Heart left ventricle (tissue), 16 donors: ENCODE results near the gene ZNF17. TPM values are rescaled to one million over a fixed set of nuclear protein-coding genes. Genes with fewer than 3 reads are reported as not detected.
A peak's percentile ranks its signal among the peaks of the same experiment; 100 is the strongest.

Experiments used
- ATAC-seq, 4 donors: fragments of 200-7000 bp; cut with Tn5 transposase; one replicate each; pipeline ENCODE4 v1.9.1; 2020 to 2022; ENCODE audit warnings: moderate library complexity in 4 of 4, mild to moderate bottlenecking in 3 of 4, moderate number of reproducible peaks in 1 of 4
- DNase-seq, 5 donors: peaks; one replicate each; pipeline ENCODE4 v3.0.0-alpha.2; 2020
- H3K27ac ChIP-seq, 12 donors: fragments of 200-600 bp; sonication (generic) in 4 of 12; one replicate each; pipeline versions ENCODE4 v1.5.0 to v1.8.0; 2016 to 2022; ENCODE audit warnings: mild to moderate bottlenecking in 2 of 12
- H3K27me3 ChIP-seq, 9 donors: fragments of 200-600 bp; sonication (generic) in 2 of 9; one replicate each; pipeline versions ENCODE4 v1.5.1 to v1.8.0; 2016 to 2022; ENCODE audit warnings: mild to moderate bottlenecking in 3 of 9
- H3K36me3 ChIP-seq, 9 donors: fragments of 200-600 bp; sonication (generic) in 2 of 9; one replicate each; pipeline versions ENCODE4 v1.5.0 to v1.8.0; 2018 to 2022; ENCODE audit warnings: mild to moderate bottlenecking in 2 of 9
- H3K4me1 ChIP-seq, 12 donors: fragments of 200-600 bp; sonication (generic) in 4 of 12; one replicate each; pipeline versions ENCODE4 v1.5.0 to v1.8.0; 2016 to 2022; ENCODE audit warnings: mild to moderate bottlenecking in 3 of 12
- H3K4me3 ChIP-seq, 12 donors: fragments of 200-600 bp; sonication (generic) in 4 of 12; one replicate each; pipeline versions ENCODE4 v1.5.0 to v1.8.0; 2017 to 2022; ENCODE audit warnings: mild to moderate bottlenecking in 9 of 12, moderate library complexity in 4 of 12
- H3K9me3 ChIP-seq, 12 donors: fragments of 200-600 bp; sonication (generic) in 4 of 12; one replicate each; pipeline versions ENCODE4 v1.5.0 to v1.8.0; 2016 to 2022; ENCODE audit warnings: mild to moderate bottlenecking in 1 of 12
- CTCF ChIP-seq, 12 donors: fragments of 200-600 bp; sonication (generic) in 4 of 12; IDR thresholded peaks; one replicate each; pipeline versions ENCODE4 v1.5.0 to v1.8.0; 2018 to 2022; ENCODE audit warnings: antibody characterized with exemption in 12 of 12, mild to moderate bottlenecking in 5 of 12
- POLR2A ChIP-seq, 2 donors: fragments of 450-650 bp; IDR thresholded peaks; one replicate each; pipeline ENCODE4 v1.6.1; 2017; ENCODE audit warnings: antibody characterized with exemption in 2 of 2, mild to moderate bottlenecking in 2 of 2, moderate library complexity in 2 of 2
- WGBS, 4 donors: extraction: QIAGEN DNeasy Blood & Tissue Kit in 2 of 4; methylation state at CpG; one replicate each; pipeline versions ENCODE4 v1.1.5 to v1.1.7; 2013 to 2018; 5-methylcytosine and 5-hydroxymethylcytosine counted together
- intact Hi-C, 10 donors: fragments of 100-400 bp; cut with DNase I; formaldehyde crosslinking; loops; one replicate each; pipeline versions ENCODE4 v1.11.1 to v1.14.2; 2022
- long read RNA-seq, 3 donors: library from polyadenylated mRNA; unstranded; transcript quantifications; one replicate each; pipeline ENCODE4 v2.0.0, GENCODE V29; 2020 to 2021
- polyA plus RNA-seq, 2 donors: library from polyadenylated mRNA; stranded (reverse); fragments of 200-250 nt; gene quantifications; one replicate each; pipeline ENCODE4 v1.2.3, GENCODE V29; 2013
- total RNA-seq, 9 donors: library from RNA; depleted of rRNA in 2 of 9; stranded (reverse); fragments of >200 nt in 2 of 9; fragmentation: NEBNext Ultra II Directional in 3 of 9; extraction: Animal tissue kit (Norgen Biotek cat#: 25700) in 3 of 9; gene quantifications; one replicate each; pipeline versions ENCODE4 v1.1.0 to v1.2.4, GENCODE V29; 2016 to 2023
- donor health status: ischemic (EF 13 %, LVEDD 7.1; RV severe dilation, severe dysfunction).
- donor health status: healthy with polysubstance abuse.
- donor health status: DM: no; HTN: yes; CAD: no.
- donor health status: DM: no; HTN: no; CAD: no.
- donor health status: ischemic (EF 25% LVEDD 6.9; RV normal size, moderate dysfunction).
- donor health status: ischemic (EF 25% LVEDD 5.7; RV mildly dilated, moderate dysfunction).
- donor health status: healthy.
- donor health status: DM: yes; HTN: yes; CAD: no.
- donor health status: ischemic (EF 35%, LVEDD 5.7; RV mildly dilated, moderate dysfunction).
- donor health status: nonischemic (EF 11% LVEDD 7.7; RV severe dilation, severe dysfunction).
- donor health status: DM: yes; HTN: yes; CAD: no.
- donor health status: PGD.
- donor health status: ischemic (EF 29% LVEDD 5.4; RV normal size, mild dysfunction).
- donor health status: nonischemic (EF 23%, LVEDD 6.1; RV moderate dilation, normal function).

Gene ZNF17
- total RNA-seq (10 to 100 TPM in 2 of 9 donors, 1 to 10 TPM in 7; 3.9 to 13.5 (median 9.0) TPM), polyA plus RNA-seq (1 to 10 TPM; 3.2 to 8.5 TPM)
- long read RNA-seq, donor 1, transcript ZNF17-201 (4 exons, 2,716 nt) = major isoform, 5 of 6 reads
- long read RNA-seq, donor 1, partial matches to known transcripts = 0 of 6 reads
- long read RNA-seq, donor 1, other reads (novel, unspliced or antisense) = 0 of 6 reads
- long read RNA-seq, donor 2, transcript ZNF17-201 (4 exons, 2,716 nt) = major isoform, 5 of 14 reads
- long read RNA-seq, donor 2, partial matches to known transcripts = 0 of 14 reads
- long read RNA-seq, donor 2, other reads (novel, unspliced or antisense) = 0 of 14 reads
- long read RNA-seq, donor 3, partial matches to known transcripts = 0 of 4 reads
- long read RNA-seq, donor 3, other reads (novel, unspliced or antisense) = 0 of 4 reads

GRCh38 chr19:57410877-57411671 lies at the start of gene ZNF17:
ZNF17 (plus strand) TSS chr19:57411161; CDS start chr19:57413616, 2,455 bp downstream.
- peaks cover 0 to 8% (median 0%) of the 10 kb centered on the region in 12 donors for H3K9me3 ChIP-seq
- DNase-seq (peak; percentile 94 to 96 (median 95)), ATAC-seq (peak; percentile 99 to 100 (median 100))
- intact Hi-C loops = loop anchor here in 2 of 10 donors (2.0 to 10.0 kb wide), 2 partner anchors 24 to 744 kb away; partner anchors contain the start of genes ZNF329 (in 1 of the 2) and ZNF749 (in 1 of the 2)
- H3K4me1 ChIP-seq = peaks cover 0 to 37% (median 15%) of the 10 kb centered on the region in 12 donors
- H3K27me3 ChIP-seq = no peaks in the 10 kb centered on the region
- WGBS, 4 donors = 0% methylated on average over 51 to 55 of the region's 55 CpGs
- peak within 1 kb of the TSS; percentile 55 to 84 (median 80) for H3K27ac ChIP-seq
- H3K4me3 ChIP-seq = peak within 1 kb of the TSS; percentile 73 to 98 (median 88)
- H3K36me3 ChIP-seq = peaks cover 0 to 34% (median 24%) of the 10 kb centered on the region in 9 donors
- no peak for TF ChIP-seq CTCF (IDR thresholded peaks at IDR 0.05)
- peak in 1 of 2 donors; percentile 71 for TF ChIP-seq POLR2A (IDR thresholded peaks at IDR 0.05)

GRCh38 chr19:57362419-57362818 lies 48.5 kb upstream of the ZNF17 start:
- Histone ChIP-seq H3K27me3 (no peaks in the 10 kb centered on the region), H3K9me3 (peaks cover 0 to 36% (median 0%) of the 10 kb centered on the region in 12 donors), H3K4me3 (peak overlapping the region in 10 of 12 donors; percentile 15 to 97 (median 82)), H3K36me3 (peaks cover 0 to 39% (median 21%) of the 10 kb centered on the region in 9 donors), H3K27ac (peak overlapping the region; percentile 83 to 98 (median 94)), H3K4me1 (peaks cover 0 to 37% (median 20%) of the 10 kb centered on the region in 12 donors)
- WGBS, 4 donors = 62 to 74% (median 71%) methylated on average over 2 of the region's 2 CpGs
- intact Hi-C loops = loop anchor here in 3 of 10 donors (5.0 kb wide), 2 partner anchors 40 to 80 kb away; partner anchors contain the start of genes ZNF543 (in 2 of the 3) and ZNF460 (in 1 of the 3)
- ATAC-seq = no peak
- TF ChIP-seq POLR2A (IDR thresholded peaks at IDR 0.05) (no peak), CTCF (IDR thresholded peaks at IDR 0.05) (no peak)
- no peak for DNase-seq

GRCh38 chr19:57362997-57363687 lies 47.8 kb upstream of the ZNF17 start, which contains the start of the genes TRAPPC2B and ZNF547:
TRAPPC2B (plus strand) TSS chr19:57363551; CDS start chr19:57364834, 1,283 bp downstream.
ZNF547 (plus strand) TSS chr19:57363551; CDS start chr19:57368556, 5,005 bp downstream.
- DNase-seq (peak; percentile 99 to 100 (median 99)), ATAC-seq (peak; percentile 94 to 97 (median 96))
- TF ChIP-seq CTCF (IDR thresholded peaks at IDR 0.05) (no peak), POLR2A (IDR thresholded peaks at IDR 0.05) (peak in 1 of 2 donors; percentile 68)
- intact Hi-C loops = loop anchor here in 4 of 10 donors (1.0 to 5.0 kb wide), 3 partner anchors 12 to 81 kb away; partner anchors contain the start of genes ZNF543 (in 2 of the 4), ZNF304 (in 1 of the 4) and ZNF460 (in 1 of the 4)
- Histone ChIP-seq H3K27ac (peak within 1 kb of the TSS; percentile 83 to 98 (median 94)), H3K36me3 (peaks cover 0 to 31% (median 14%) of the 10 kb centered on the region in 9 donors), H3K4me3 (peak within 1 kb of the TSS; percentile 62 to 97 (median 82)), H3K27me3 (no peaks in the 10 kb centered on the region), H3K4me1 (peaks cover 0 to 37% (median 20%) of the 10 kb centered on the region in 12 donors), H3K9me3 (peaks cover 0 to 32% (median 0%) of the 10 kb centered on the region in 12 donors)
- WGBS, 4 donors = 1 to 5% (median 2%) methylated on average over 25 to 47 of the region's 47 CpGs
